Measurements from ENCODE around the gene HNRNPA2B1. TPM values are rescaled to one million over a fixed set of nuclear protein-coding genes. Genes with fewer than 3 reads are reported as not detected.

The HNRNPA2B1 gene
- total and polyA plus RNA-seq, 2 of the 8 experiments (the other 6 are each of a cell fraction or from before 2014, with no cell fraction given): 276 to 1,255 TPM

- TF ChIP-seq CBX5 (IDR thresholded peaks at IDR 0.05; ENCODE audit: low read depth, low read length) (no peak), TBP (IDR thresholded peaks at IDR 0.05; ENCODE audit: low read depth, low read length) (peak; percentile 98)
Measured at GRCh38 chr7:26200444-26201246, at the start of gene HNRNPA2B1 (continued).

Measured in H1 (cell line).